HG03469 (cell line): Measurements from ENCODE around the gene CD40.

Source experiments
- ATAC-seq: cut with Tn5 transposase; IDR thresholded peaks from one replicate; pipeline ENCODE4 v1.9.1; 2021; ENCODE audit warnings: mild to moderate bottlenecking, moderate library complexity, moderate number of reproducible peaks; ENCODE audit not compliant: unreplicated experiment

CD40 gene

GRCh38 chr20:46142124-46142523 lies 24.0 kb downstream of the CD40 start:
- no peak for ATAC-seq

- no peak for ATAC-seq
Observed at GRCh38 chr20:46144432-46145025, 26.4 kb downstream of the CD40 start.

GRCh38 chr20:46145713-46146112 lies 27.6 kb downstream of the CD40 start:
- no peak for ATAC-seq

- ATAC-seq = no peak
Observed at GRCh38 chr20:46148313-46149208, 30.4 kb downstream of the CD40 start.

- no peak for ATAC-seq
Observed at GRCh38 chr20:46150943-46151342, 32.8 kb downstream of the CD40 start.

- ATAC-seq = no peak
Observed at GRCh38 chr20:46151936-46152335, 33.8 kb downstream of the CD40 start.

GRCh38 chr20:46152824-46153586 lies 34.9 kb downstream of the CD40 start:
- no peak for ATAC-seq

GRCh38 chr20:46154305-46154704 lies 36.2 kb downstream of the CD40 start:
- no peak for ATAC-seq

- ATAC-seq = no peak
Observed at GRCh38 chr20:46154796-46155195, 36.7 kb downstream of the CD40 start.

- no peak for ATAC-seq
Observed at GRCh38 chr20:46156065-46156464, 38.0 kb downstream of the CD40 start.

- no peak for ATAC-seq
Observed at GRCh38 chr20:46157076-46157592, 39.0 kb downstream of the CD40 start.

GRCh38 chr20:46157625-46158024 lies 39.5 kb downstream of the CD40 start:
- ATAC-seq = no peak

- no peak for ATAC-seq
Observed at GRCh38 chr20:46158476-46158987, 40.4 kb downstream of the CD40 start.

- ATAC-seq = no peak
Observed at GRCh38 chr20:46159101-46159897, 41.2 kb downstream of the CD40 start.

GRCh38 chr20:46160661-46161060 lies 42.5 kb downstream of the CD40 start:
- ATAC-seq = no peak

- no peak for ATAC-seq
Observed at GRCh38 chr20:46161921-46162320, 43.8 kb downstream of the CD40 start.

- no peak for ATAC-seq
Observed at GRCh38 chr20:46164254-46164653, 46.1 kb downstream of the CD40 start.

- no peak for ATAC-seq
Observed at GRCh38 chr20:46167080-46167479, 49.0 kb downstream of the CD40 start.

- ATAC-seq = no peak
Observed at GRCh38 chr20:46168438-46168837, 50.3 kb downstream of the CD40 start.
